Measurements from ENCODE around the gene THAP11.

- no peak for TF ChIP-seq POLR2A (IDR thresholded peaks at IDR 0.05)
- TF ChIP-seq CTCF (IDR thresholded peaks at IDR 0.05) = no peak
- no peak for TF ChIP-seq POLR2AphosphoS5 (IDR thresholded peaks at IDR 0.05)
Measured at GRCh38 chr16:67804853-67805542, 37.1 kb upstream of the THAP11 start.

Measured in upper lobe of left lung (tissue), 4 donors.